Posterior vena cava (tissue), 2 donors: ENCODE results near the gene TBC1D9B. TPM values are rescaled to one million over a fixed set of nuclear protein-coding genes. Genes with fewer than 3 reads are reported as not detected.

Source experiments
- DNase-seq: peaks from one replicate; pipeline ENCODE4 v3.0.0-alpha.2; 2020; ENCODE audit warnings: low spot score
- intact Hi-C, 2 donors: fragments of 100-400 bp; cut with DNase I; formaldehyde crosslinking; loops; one replicate each; pipeline versions ENCODE4 v1.14.1 to v1.14.2; 2022 to 2023
- long read RNA-seq, 2 donors: library from polyadenylated mRNA; unstranded; transcript quantifications; one replicate each; pipeline ENCODE4 v2.0.0, GENCODE V29; 2020 to 2021
- total RNA-seq, 2 donors: library from RNA; stranded (reverse); fragmentation: NEBNext Ultra II Directional; extraction: Animal tissue kit (Norgen Biotek cat#: 25700); gene quantifications; one replicate each; pipeline ENCODE4 v1.2.1, GENCODE V29; 2021
- donor health status: DM: yes; HTN: yes; CAD: no.
- donor health status: DM: yes; HTN: yes; CAD: no.

Gene TBC1D9B
- 10 to 100 TPM; 85.0 to 90.5 TPM for total RNA-seq
- long read RNA-seq, donor 1, full-length matches to known transcripts = 13 of 65 reads
- long read RNA-seq, donor 1, partial matches to known transcripts = 45 of 65 reads
- long read RNA-seq, donor 1, other reads (novel, unspliced or antisense) = 7 of 65 reads
- long read RNA-seq, donor 2, full-length matches to known transcripts = 7 of 105 reads
- long read RNA-seq, donor 2, partial matches to known transcripts = 52 of 105 reads
- long read RNA-seq, donor 2, other reads (novel, unspliced or antisense) = 46 of 105 reads

DNA sequence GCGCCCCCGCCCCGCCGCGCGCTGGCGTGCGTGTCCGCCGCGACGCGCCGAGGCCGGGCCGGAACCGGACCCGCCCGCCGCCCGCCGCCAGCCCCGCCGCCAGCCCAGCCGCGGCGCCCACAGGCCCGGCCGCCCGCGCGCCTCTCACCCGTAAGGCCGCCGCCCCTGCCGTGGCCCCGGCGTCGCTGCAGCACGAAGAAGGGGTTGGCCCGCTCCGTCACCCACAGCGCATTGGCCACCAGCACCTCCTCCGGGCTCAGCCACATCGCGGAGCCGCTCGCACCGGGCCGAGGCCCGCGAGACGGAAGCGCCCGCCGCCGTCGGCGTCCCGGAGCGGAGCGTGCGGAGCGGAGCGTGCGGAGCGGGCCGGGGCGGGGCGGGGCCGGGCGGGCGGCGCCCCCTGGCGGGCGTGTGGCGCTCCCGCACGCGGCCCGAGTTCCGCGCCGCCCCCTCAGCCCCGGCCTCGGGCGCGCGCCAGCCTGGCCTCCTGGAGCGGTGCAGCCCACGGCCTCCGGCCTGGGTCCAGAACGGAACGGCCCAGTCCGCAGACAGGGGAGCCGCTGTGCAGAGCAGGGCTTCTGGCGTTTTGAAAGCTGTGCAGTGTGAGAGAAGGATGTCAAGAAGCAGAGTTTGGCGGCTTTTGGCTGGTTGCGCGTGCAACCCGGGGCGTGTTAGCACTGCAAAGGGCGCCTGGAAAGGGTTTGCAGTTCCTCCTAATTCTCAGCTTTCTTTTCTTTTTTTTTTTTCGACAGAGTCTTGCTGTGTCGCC lies at the start of gene TBC1D9B:
TBC1D9B (minus strand) TSS at position 342 of the 769 bp plus-strand sequence; CDS start at position 266, 76 bp downstream.
- intact Hi-C loops = loop anchor here in 1 of 2 donors (5.0 kb wide), 1 partner anchor 145 kb away; no protein-coding TSS in a partner anchor

GRCh38 chr5:179955630-179956029 lies 47.9 kb upstream of the TBC1D9B start:
- no peak for DNase-seq
- intact Hi-C loops = no loop called here

More for the DNA sequence above, at the start of gene TBC1D9B:
- DNase-seq = peak; percentile 90

GRCh38 chr5:179955062-179955461 lies 47.4 kb upstream of the TBC1D9B start:
- no peak for DNase-seq
- intact Hi-C loops = no loop called here

GRCh38 chr5:179954434-179954833 lies 46.7 kb upstream of the TBC1D9B start:
- DNase-seq = no peak
- intact Hi-C loops = no loop called here

GRCh38 chr5:179953987-179954386 lies 46.3 kb upstream of the TBC1D9B start:
- no peak for DNase-seq
- intact Hi-C loops = no loop called here

DNA sequence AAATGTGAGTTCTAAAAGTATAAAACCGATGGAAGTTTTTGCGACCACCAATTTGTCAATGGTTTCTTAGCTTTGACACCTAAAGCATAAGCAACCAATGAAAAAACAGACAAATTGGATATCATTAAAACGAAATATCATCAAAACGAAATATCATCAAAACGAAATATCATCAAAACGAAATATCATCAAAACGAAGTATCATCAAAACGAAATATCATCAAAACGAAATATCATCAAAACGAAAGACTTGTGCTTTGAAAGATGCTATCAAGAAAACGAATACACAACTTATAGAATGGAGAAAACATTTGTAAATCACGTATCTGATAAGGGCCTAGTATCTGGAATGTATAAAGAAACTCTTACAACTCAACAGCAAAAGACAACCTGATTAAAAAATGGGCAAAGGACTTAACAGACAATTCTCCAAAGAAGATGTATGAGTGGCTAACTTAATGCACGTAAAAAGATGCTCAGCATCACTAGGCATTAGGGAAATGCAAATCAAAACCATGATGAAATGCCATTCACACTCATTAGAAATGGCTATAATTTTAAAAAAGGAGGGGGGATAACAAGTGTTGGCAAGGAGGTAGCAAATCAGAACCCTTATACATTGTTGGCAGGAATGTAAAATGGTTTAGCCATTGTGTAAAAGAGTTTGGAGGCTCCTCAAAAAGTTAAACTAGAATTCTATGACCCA lies 29.4 kb upstream of the TBC1D9B start:
- intact Hi-C loops = no loop called here

GRCh38 chr5:179930788-179931473 lies 23.2 kb upstream of the TBC1D9B start:
- intact Hi-C loops = no loop called here

More for the DNA sequence above, 29.4 kb upstream of the TBC1D9B start:
- DNase-seq = no peak

GRCh38 chr5:179927824-179928223 lies 20.1 kb upstream of the TBC1D9B start:
- no peak for DNase-seq
- intact Hi-C loops = loop anchor here in 1 of 2 donors (5.0 kb wide), 1 partner anchor 1641 kb away; no protein-coding TSS in a partner anchor

More at GRCh38 chr5:179930788-179931473, 23.2 kb upstream of the TBC1D9B start:
- no peak for DNase-seq

GRCh38 chr5:179926657-179927056 lies 19.0 kb upstream of the TBC1D9B start:
- peak; percentile 59 for DNase-seq
- intact Hi-C loops = loop anchor here in 1 of 2 donors (5.0 kb wide), 1 partner anchor 1639 kb away; no protein-coding TSS in a partner anchor

- peak; percentile 40 for DNase-seq
- intact Hi-C loops = no loop called here
Measured at GRCh38 chr5:179923436-179923835, 15.7 kb upstream of the TBC1D9B start.

- intact Hi-C loops = no loop called here
- DNase-seq = no peak
Measured at GRCh38 chr5:179920175-179920574, 12.5 kb upstream of the TBC1D9B start.

DNA sequence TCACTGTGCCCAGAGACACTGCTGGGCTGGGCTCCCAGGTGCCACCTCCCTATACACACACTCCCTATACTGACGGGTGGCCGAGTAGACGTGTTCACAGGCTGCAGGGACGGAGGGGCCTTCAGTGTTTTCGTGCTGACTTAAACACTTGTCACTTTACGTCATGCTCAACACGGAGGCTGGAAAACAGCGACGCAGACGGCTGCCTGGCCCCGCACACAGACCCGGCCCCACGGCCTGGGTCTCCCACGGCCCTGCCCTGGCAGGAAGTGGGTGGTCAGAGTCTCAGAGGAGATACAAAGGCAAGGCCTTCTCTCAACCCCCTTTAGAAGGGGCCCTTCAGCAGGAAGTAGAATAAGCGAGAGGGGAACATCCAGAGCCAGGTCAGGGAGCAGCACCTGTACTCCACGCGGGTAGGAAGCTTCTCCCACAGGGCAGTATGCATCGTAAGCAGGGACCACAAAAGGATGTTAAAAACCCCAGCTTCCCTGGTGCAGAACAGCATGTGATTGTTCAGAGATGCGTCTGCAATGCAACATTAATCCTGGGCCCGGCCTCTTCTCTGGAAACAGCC lies 11.9 kb upstream of the TBC1D9B start:
- intact Hi-C loops = no loop called here
- DNase-seq = peak; percentile 53

- peak; percentile 62 for DNase-seq
- intact Hi-C loops = no loop called here
Measured at GRCh38 chr5:179918742-179919486, 11.2 kb upstream of the TBC1D9B start.

GRCh38 chr5:179916523-179916922 lies 8.8 kb upstream of the TBC1D9B start:
- DNase-seq = peak; percentile 48
- intact Hi-C loops = no loop called here

- DNase-seq = peak; percentile 76
- intact Hi-C loops = no loop called here
Measured at GRCh38 chr5:179915406-179915935, 7.8 kb upstream of the TBC1D9B start.

GRCh38 chr5:179914032-179914755 lies 6.5 kb upstream of the TBC1D9B start:
- intact Hi-C loops = no loop called here
- peak; percentile 24 for DNase-seq

GRCh38 chr5:179913461-179913860 lies 5.8 kb upstream of the TBC1D9B start:
- intact Hi-C loops = no loop called here
- DNase-seq = peak; percentile 80
